RPMI7951 (cell line): ENCODE results near the gene TMEM131L. TPM values are rescaled to one million over a fixed set of nuclear protein-coding genes. Genes with fewer than 3 reads are reported as not detected.
A peak's percentile ranks its signal among the peaks of the same experiment; 100 is the strongest.

Experiments
- DNase-seq: peaks from one replicate; pipeline ENCODE4 v3.0.0-alpha.2; 2012; ENCODE audit warnings: low read depth
- total RNA-seq: library from RNA; depleted of rRNA; stranded (reverse); fragments of >200 nt; shearing (Covaris generic); gene quantifications from 2 replicates; pipeline ENCODE4 v1.2.3, GENCODE V29; 2014

Gene TMEM131L
- total RNA-seq, 1 experiment from 2014 or later = 11.7 TPM

DNA sequence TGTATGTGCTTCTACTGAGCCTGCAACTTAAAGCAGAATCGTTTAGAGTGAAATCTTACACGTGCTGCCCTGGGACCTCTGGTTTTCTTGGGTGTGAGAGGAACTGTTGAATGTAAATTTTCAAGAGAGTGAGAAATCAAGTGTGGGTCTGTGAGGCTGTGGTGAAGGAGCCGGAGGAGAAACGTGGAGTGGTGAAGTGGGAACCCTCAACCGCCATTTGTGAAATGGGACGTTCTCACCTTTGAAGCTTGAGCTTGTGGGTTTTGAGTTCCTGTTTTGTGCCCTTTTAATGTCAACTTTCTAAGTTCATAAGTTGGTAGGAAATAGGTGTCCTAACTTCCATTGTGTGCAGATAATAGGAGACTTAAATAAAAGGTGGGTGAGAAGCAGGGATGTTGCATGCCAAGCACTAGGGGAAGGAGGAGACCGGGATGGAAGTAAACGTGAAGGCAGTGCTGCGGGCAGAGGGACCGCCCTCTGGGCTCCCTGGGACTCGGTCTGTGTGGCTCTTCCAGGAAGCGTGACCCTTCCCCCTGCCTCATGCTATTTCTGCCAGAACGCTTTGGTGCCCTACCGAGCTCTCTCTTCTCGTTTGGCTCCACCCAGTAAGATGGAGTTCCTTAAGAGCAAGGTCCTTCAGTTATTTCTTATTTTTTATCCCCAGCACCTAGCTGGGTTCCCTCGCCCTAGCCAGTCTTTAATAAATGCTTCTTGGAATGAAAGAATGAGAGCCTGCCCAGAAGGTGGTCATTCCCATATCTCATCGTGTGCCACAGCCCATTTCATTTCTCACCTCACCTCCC, 56.0 kb downstream of the TMEM131L start:
- no peak for DNase-seq

DNA sequence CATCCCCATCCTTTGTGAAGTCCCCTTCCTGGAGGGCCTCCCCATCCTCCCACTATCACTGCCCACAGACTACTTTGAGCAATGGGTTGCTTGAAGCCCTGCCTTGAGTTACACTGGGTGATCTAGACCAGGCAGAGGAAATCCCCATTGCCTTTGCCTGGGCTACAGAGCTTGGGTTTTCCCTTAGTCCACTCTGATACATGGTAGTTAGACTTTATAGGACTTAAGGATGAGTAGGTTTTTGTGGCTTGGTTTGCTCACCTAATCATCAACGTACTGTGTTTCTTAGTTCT, 56.6 kb downstream of the TMEM131L start:
- DNase-seq = no peak

DNA sequence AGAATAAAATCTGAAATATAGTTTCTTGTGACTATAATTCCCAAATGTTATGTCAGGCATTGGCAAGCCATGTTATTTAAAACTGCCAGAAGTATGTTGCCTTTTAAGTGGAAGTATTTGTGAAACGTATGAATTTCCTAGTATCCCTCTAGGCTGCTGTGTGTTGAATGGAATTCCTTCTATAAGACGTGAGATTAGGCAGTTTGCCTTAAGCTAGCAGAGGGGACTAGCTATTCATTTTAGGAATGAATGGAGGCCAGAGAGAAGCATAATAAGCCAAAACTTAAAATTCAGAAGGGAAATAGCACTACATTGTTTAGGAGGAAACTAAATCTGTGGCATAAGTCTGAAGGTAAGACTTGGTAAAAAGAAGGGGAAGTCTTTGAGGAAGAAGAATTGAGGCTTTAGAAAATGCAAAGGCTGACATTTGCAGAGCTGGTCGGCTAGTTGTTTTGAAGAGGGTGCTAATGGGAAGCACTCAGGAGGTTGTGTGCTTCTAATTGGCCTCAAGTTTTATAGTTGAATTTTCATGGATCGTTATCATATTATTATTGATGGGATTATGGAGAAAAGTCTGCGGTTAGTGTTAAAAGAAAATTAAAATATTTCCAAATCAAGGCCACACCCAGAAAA, 57.1 kb downstream of the TMEM131L start:
- no peak for DNase-seq

DNA sequence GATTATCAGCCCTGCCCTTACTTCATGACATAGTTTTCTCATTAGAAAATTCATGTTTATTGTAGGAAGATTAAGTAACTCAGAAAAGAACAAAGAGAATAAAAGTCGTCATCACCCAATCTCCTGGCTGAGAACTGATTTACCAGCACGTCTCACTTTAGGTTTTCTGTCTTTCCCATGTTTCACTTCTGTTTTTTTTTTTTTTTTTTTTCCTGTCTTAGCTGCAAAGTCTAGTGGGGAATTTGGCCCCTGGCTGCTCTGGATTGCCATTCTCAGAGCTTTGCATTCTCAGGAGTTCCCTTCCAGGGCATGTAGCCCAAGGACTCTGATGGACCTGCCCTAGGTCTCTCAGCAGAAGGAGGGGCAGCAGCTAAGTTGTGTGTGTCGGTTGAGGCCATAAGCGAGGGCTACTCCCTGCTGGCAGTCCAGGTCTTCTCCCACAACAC, 57.8 kb downstream of the TMEM131L start:
- DNase-seq = no peak

DNA sequence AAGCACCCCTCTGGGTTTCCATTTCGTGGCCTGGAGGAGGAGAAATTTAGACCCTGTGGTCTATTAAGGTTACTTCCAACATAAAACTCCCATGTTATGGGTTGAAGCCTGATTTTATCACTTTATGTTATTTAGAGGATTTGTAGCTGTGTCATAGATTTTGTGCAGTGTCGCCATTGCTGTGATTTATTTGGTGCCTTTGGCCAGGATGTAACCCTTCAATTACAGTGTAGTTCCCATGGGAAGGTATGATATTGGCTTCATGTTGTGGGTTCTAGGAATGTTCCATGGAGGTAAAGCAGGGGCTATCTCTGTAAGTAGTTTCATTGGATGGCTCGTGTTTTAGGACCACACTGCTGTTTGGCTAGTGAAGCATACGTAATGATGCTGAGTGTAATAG, 58.5 kb downstream of the TMEM131L start:
- DNase-seq = no peak

DNA sequence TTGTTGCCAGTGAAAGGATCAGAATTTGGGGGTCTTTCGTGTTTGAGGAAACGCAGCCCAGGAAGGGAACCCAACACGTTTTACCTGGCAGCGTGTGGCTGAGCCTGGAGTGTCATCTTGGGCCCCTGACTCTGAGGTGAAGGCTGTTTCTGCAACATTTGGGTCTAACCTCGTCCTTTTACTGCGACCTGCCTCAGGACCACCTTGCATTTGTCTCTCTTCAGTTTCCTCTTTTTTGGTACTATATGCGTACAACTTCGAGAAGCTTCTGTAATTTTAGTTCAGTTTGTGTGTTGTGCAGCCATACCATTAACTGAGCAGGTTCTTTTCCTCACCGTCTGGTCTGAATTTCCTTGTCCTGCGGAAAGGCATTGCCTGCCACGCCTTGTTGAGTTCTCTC, 61.5 kb downstream of the TMEM131L start:
- no peak for DNase-seq

DNA sequence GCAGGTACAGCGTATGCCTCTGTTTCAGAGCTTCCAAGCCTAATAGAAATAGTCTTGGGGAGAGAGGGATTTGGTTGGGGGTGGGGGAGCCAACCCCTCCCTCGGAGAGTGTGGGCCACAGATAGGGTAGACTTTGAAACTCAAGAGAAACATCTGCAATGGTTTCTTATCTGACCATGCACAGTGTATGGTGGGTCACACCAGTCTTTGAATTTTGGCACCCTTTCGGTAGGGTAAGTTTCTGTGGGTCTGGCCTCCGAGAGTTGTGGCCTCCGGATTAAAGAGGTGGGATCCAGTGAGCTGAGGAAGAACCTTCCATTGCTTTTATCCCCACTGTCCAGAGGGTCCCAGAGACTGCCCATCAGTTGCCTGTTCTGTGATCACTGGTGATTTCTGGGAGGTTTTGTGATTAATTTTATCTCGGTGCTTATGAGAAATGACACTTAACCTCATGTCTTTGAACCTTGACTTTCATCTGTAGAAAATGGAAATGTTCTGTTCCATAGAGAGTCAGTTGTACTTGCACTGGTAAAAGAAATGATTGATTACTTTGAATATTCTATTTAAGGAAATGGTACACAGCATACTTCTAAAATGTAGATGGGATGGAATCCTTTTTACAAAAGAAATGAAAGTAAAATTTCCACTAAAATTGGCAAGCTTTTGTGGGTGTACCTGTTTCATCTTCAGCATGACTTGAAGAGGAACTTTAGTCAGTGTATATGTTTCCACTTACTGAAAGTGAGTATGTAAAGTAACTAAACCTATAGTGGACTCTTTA, 62.7 kb downstream of the TMEM131L start:
- no peak for DNase-seq

DNA sequence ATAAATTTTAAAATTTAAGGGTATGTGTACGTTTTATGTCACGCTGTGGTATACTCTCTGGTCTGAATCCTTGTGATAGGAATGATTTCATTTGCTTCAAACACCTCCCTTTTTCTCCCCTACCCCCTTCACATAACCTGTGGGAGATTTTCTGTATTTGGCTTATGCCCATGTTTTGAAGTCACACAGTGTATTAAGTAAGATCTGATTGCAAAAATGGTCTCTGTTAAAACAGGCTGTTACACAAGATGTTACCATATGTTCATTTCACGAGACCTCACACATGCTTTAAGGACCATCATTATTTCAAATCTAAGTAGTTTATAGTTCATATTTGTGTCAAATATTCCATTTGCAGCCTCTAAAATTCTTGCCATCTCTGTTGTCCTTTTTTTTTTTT, 63.5 kb downstream of the TMEM131L start:
- no peak for DNase-seq

DNA sequence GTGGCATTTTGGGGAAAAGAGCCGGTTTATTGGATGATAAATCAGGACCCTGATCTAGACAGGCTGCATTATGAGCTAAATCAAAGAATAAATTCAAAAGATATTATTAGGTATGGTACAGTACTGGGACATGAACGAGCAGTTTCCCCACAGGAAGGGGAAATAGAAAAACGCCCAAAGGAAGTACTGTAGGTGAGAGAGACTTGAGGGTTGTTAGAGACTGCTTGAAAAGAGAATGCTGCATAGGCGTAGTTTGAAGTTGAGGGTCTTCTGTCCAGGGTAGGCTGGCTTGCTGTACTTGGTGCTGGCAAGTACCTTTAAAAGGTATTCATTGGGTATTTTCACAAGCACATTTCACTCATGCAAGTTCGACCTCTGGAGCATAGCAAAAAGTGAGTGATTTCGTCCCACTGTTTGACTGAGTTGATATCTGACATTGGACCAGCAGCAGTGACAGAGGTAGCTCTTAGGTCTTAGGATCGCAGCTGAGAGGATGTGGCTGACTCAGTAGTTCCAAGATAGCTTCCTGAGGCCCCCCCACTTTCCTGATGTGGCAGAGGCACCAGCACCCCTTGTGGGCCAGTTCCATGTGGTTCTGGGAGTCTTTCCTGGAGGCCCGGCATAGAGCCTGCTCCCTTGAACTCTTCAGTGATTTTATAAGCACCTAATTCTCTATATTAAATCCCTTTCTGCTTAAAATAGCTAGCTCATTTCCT, 64.3 kb downstream of the TMEM131L start:
- no peak for DNase-seq

DNA sequence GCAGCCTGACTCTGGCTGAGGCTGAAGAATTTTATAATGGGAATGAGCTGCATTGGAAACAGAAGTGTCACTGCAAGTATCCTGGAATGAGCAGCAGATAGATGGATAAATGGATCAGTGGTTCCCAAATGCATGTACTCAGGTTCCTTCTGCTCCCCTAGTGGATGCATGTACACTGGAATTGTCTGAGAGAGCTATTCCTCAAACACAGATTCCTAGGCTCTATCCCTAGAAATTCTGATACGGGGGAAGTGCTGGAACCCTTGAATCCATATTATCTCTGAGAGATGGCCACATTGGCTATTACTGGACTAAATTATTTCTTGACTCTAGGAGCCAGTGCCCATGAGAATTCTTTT, 64.8 kb downstream of the TMEM131L start:
- no peak for DNase-seq

DNA sequence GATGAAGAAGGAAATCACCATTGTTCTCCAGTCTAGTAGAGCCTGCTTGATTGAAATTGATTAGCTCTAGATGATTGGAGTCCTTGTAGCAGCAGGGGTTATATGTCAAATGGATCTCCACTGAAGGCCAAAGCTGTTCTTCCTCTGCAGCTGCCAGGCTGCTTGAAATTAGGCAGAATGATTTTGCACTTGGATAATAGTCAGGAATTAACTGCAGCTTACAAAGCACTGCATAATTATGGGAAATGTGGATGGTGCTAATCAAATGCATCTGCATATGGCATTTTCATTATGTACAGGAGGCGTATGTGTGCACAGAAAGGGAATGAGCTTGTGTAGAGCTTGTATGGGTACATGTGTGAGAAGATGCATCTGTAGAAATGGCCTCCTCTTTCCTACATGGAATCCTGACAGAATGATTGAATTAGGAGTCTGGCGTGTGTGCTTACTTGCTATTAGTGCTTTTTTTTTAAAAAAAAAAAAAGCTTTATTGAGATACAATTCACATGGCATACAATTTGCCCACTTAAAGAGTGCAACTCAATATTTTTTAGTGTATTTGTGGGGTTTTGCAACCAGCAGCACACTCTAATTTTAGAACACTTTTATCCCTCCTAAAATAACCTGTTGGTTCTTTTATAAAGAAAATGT, 65.9 kb downstream of the TMEM131L start:
- no peak for DNase-seq

DNA sequence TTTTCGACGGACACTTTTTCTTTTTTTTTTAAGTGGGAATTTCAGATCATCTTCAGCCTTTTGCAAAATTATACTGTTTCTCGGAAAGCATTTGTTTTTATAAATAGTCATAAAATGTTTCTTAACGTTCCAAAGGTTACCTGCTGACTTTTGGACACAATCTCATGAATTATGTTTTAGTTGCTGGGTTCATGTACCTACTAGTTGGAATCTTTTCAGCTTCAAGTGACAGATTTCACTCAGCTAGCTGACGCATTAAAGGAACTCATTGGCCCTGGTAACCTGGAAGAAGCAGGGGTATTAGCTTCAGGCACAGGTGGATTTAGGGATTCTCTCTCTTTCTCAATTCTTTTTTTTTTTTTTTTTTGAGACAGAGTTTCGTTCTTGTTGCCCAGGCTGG, 66.5 kb downstream of the TMEM131L start:
- no peak for DNase-seq

DNA sequence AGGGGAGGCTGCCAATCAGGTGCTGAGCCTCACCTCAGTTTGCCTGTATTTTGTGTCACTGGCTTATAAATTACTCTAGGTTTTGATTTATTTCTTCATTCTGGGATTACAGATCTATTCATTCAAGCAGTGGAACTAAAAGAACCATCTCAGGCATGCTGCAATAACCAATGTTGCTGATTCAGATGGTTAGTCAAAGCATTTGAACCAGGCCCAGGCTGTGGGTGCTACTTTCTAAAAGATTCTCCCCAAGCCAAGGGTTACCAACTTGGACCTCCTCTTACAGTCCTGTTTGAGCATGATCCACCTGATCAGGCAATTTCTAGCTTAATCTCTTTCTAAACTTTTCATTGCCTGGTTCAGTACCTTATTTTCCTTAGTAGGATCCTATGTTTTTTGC, 67.2 kb downstream of the TMEM131L start:
- DNase-seq = no peak

DNA sequence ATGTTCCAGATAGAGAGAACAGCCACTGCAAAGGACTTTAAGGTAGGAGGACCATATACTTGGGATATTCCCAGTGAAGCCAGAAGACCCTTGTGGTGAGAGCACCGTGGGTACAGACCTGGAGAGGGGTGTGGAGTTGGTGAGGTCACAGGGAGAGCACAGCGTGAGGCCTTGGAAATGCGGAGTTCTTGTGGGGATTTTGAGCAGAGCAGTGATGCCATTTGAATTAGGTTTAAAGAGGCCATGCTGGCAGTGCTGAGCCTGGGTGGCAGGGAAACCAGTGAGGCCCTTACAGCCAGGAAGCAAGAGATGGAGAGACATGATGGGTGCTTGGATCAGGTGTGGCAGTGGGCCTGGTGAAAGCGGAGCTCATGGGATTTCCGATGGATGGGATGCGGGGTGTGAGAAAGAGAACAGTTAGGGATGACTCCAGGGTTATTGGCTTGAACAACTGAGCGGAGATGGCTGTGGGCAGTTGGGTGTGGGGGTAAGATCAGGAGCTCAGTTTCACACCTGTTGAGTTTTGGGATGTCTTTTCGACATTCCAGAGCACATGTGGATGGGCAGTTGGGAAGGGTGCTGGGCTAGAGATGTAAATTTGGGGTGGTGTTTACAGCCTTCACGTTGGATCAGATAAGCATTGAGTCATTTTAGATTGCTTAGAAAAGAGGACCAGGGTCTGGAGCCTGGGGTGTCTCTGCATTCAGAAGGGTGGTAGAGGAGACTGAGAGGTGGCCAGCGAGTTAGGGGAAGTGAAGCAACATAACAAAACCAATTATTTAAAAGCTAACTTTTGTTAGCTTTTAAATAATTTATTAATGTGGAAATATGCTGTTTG, 68.9 kb downstream of the TMEM131L start:
- DNase-seq = no peak

DNA sequence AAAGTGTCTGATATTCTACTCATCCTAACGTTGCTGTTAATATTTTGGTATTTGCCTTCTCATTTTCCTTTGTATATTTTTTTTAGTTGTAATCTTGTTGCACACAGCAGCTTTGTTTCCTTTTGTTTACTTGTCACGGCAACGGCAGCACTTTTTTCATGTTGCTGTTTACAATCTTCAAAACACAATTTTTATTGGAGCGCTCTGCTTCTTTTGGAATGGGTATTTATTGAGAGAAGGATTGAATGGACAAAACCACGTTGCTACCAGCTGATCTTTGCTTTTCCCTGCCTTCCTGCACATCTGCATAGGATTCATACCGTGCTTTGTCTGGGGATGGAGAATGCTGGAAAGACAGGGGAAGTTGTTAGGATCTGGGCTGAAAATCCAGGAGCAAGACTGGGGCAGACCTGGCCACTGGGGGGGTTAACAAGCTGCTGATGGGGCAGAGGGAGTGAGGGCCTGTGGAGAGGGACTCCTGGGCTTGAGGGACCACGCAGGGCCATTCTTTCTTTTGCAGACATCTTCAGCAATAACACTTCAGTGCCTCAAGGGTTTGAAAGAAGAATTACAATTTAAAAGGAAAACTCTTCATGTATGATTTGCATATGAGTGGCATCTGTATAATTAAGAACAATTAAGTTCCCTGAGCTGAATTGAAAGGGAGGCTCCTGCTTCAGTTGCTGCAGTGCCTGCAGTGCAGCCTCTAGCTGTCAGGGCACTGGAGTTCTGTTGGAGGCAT, 69.8 kb downstream of the TMEM131L start:
- peak; percentile 7 for DNase-seq

DNA sequence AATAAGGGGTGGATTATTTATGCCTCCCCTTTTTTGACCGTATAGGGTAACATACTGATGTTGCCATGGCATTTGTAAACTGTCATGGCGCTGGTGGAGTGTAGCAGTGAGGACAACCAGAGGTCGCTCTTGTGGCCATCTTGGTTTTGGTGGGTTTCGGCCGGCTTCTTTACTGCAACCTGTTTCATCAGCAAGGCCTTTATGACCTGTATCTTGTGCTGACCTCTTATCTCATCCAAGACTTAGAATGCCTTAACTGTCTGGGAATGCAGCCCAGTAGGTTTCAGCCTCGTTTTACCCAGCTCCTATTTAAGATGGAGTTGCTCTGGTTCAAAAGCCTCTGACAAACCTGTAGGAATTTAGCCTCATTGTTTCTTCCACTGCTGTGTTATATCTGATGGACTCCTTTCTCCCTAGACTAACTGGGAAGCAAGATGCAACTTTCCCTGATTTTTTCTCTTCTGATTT, 71.4 kb downstream of the TMEM131L start:
- no peak for DNase-seq

DNA sequence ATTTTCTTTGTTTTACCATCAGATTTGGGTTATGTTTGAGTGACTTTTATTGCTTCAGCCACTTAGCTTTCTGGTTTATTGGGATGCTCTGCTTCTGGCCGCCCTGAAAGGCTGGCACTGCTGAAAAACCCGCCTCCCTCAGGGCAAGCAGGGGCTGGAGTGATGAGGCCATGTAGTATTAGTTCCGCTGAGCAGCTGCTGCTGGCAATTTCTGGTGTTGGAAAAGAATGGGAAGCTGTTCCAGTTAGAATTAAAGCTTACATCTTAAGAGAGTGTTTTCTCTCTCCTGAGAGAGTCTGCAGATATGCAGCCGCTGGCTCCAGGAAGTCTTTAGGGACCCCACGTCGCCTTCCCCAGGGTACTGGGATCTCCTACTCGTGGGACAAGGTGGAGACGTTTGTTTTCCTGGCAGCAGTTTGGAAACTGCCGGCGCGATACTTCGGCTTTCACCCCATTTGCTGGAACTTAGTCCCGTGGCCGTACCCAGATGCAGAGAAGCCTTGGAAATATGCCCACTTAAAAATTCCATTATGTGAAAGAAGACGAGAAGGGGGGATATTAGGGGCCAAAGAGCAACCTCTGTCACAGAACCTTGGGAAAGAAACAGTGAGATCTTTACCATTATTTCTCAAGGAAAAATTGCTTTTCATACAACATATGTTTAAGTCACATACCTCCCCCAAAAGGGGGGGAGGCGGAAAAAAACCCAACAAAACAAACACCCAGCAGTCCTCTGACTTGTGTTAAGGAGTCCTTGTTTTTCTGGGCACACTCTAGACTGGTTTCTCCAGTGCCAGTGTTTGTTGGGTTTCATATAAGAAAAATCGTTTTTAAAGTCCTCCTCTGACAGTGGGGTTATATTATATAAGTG, 72.6 kb downstream of the TMEM131L start:
- peak; percentile 63 for DNase-seq

DNA sequence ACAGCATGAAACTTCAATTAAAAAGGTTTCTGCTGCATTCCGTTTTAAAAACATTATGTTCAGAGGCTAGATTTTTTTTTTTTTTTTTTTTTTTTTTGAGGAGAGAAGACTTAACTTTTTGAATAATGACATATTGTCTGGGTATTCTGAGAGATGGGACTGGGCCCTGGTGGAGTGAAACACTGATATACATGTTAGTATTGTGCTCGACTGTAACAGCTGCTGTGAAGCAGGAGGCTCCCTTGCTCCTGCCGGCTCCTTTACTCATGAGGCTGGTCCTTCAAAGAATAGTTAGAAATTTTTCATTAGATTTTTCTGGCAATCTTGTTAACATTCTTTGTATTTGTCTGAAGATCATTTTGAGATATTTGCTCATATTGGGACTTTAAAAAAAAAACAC, 73.3 kb downstream of the TMEM131L start:
- DNase-seq = no peak

DNA sequence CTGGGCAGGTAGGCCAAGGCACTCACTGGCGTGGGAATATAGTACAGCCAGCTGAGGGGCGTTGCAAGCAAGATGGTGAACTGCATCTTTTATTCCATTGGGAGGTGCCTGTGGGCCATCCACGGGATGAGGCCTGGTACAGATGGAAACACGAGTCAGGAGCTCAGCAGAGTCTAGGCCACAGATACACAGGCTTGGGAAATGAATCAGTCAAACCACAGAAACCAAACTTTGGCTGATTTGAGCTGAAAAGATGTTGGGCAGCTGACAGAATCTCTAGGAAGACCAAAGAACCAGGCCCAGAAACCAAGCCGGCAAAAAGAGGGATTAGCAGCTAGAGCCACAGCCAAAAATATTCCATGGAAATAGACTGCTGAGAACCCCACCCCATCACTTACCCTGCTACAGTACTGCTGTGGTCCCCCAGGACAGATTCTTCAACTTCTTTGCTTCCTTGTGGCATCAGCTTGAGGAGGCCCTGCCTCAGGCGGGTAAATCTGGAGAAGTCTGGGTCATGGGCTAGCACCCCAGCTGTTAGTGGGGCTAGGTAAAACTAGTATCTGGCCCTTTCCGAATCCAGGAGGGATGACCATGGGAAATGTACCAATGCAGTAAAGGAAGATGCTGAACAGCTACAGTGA, 75.4 kb downstream of the TMEM131L start:
- DNase-seq = peak; percentile 96
